GM18508 (cell line): Measurements from ENCODE around the gene CHRNE.

Source experiments
- ATAC-seq: cut with Tn5 transposase; IDR thresholded peaks from one replicate; pipeline ENCODE4 v1.9.1; 2021; ENCODE audit warnings: moderate number of reproducible peaks; ENCODE audit not compliant: insufficient read depth, unreplicated experiment

Gene CHRNE

GRCh38 chr17:4903051-4903818, at the start of gene CHRNE:
CHRNE (minus strand) TSS chr17:4903098; CDS start chr17:4903063, 35 bp downstream.
- no peak for ATAC-seq

DNA sequence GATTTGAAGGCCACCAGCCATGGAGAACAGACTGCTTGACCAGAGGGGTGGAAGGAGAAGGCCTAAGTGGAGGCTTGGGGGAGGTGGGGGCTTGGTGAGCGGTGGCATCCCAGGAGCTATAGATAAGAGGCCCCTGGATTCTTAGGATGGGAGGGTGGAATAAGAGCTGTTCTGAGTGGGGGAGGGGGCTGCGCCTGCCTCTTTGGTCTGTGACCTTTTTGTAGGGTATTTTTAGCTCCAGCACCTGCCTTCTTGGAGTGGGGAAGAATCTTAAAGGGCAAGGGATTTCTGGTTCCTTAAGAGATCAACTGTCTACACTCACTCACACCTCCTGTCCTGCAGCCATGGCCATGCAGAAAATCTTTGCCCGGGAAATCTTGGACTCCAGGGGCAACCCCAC, 48.6 kb upstream of the CHRNE start:
- no peak for ATAC-seq

DNA sequence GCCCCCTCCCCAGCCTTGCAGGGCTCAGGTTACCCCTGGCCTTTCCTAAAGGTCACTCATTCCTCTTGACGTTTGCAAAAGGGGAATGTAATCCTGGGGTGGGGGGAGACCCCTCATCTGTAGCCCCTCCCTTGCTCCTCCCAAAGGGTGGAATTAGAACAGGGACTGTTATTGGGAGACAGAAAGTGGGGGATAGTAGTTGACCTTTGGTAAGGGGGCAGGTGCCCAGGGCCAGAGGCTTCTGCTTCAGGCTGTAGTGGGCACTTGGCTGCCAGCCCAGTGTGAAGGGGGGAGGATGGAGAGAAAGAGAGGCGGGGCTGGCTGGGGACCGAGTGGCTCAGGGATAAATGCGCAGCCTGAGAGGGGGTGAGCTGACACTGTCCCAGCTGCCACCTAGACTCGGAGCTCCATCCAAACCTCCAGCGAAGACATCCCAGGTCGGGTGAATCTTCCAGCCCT, 47.9 kb upstream of the CHRNE start, which contains the start of gene ENO3:
ENO3 (plus strand) TSS at position 374 of the 459 bp plus-strand sequence. CDS start 711 bp downstream, outside the sequence.
- ATAC-seq, result no peak

- no peak for ATAC-seq
Observed at GRCh38 chr17:4950075-4950745, 47.3 kb upstream of the CHRNE start.

GRCh38 chr17:4949321-4950074, 46.6 kb upstream of the CHRNE start:
- no peak for ATAC-seq

DNA sequence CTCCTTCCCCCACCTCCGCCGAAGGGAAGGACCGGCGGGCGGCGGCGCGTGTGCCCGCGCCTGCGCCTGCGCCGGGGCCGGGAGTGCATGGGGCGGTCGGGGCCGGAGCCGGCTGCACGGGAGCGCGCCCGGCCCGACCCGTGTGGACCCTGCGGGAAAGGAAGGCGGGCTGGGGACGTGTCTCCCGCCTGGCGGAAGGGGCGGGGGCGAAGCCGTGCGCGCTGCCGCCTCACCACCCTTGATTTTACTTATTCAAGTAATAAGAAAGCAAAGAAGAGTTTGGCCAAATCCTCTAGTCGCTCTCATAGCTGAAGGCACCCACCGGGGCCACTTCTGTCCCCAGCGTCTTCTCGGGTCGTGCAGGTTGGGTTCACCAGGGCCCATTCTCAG, 46.0 kb upstream of the CHRNE start:
- ATAC-seq, result no peak

- no peak for ATAC-seq
Observed at GRCh38 chr17:4948166-4948930, 45.5 kb upstream of the CHRNE start, which contains the start of gene PFN1. PFN1 (minus strand) TSS chr17:4948530; CDS start chr17:4948394, 136 bp downstream.

DNA sequence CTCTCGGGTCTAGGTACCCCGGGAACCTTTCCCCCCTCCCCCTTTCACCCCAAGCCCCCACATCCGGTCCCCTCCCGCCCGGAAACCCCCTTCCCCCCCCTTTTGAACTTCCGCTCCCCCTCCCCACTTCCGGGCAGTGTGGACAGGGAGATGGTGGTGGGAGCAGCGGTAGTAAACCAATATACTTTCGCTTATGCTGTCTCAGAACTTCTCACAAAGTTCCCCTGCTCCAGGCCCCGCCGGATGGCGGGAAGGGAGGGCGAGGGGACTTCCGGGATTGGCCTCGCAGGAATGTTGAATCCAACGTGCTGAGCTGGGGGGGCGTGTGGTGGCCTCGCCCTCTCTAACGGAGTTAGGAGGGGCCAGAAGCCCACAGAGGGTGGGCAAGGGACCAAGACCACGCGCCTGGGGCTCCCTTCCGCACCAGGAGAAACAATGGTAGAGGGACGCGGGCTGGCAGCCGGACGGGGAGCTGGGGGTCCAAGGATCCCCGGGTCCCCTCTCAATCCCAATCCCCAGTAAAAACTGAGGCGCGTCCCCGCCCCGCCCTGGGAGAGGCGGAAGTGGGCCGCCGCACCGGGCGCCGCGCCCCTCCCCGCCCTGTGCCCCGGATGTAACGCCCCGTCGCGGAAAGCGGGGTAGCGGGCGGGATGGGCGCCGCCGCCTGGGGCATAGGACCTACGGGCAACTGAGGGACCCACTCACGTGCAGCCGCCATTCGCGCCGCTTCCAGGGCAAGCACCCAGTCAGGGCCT, 44.7 kb upstream of the CHRNE start:
- ATAC-seq, result no peak

- no peak for ATAC-seq
Observed at GRCh38 chr17:4947010-4947410, 44.1 kb upstream of the CHRNE start.

GRCh38 chr17:4946312-4946976, 43.5 kb upstream of the CHRNE start:
- ATAC-seq, result no peak

DNA sequence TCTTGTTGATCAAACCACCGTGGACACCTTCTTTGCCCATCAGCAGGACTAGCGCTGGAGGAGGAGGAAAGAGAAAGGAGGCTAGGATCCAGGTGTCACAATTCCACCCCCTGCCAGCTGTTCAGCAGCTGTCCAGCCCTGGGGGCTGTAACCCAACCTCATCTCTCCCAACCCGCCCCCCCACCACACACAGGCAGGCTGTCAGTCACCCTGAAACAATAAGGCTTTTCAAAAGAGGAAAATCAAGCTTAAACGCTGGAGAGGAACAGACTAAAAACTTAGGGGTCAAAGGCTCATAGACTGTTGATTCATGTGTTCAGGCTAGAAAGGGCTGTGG, 43.0 kb upstream of the CHRNE start:
- ATAC-seq, result no peak

DNA sequence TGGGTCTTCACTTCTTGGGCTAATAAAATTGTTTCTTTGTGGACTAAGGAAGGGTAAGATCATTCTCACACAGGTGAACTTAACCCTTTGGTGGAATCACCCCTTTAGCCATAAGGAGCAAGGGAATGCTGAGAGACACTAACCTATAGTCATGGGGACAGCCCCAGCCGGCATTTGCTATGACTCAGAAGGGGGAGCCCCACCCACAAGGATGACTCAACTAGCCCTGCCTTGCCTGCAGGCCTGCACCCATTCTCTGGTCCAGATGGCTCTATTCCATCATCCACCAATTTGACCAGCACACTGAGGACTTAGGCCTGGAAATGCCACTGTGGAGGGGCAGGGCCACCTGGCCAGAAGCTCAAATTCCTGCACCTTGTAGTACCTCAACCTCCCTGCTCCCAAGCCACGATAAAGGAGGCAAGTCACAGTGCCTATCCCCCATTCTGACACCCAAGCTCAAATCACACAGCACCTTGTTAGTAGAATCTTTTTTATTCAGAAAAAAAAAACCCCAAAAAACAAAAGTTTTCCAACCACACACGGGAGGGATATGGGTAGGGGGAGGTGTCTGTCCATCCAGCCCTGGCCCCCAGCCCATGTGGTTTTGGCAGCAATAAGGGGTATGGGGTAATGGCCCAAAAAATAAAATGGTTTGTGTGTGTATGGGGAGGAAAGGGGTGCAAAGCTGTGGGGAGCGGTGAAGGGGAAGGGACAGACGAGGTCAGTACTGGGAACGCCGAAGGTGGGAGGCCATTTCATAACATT, 42.5 kb upstream of the CHRNE start:
- ATAC-seq, result no peak

DNA sequence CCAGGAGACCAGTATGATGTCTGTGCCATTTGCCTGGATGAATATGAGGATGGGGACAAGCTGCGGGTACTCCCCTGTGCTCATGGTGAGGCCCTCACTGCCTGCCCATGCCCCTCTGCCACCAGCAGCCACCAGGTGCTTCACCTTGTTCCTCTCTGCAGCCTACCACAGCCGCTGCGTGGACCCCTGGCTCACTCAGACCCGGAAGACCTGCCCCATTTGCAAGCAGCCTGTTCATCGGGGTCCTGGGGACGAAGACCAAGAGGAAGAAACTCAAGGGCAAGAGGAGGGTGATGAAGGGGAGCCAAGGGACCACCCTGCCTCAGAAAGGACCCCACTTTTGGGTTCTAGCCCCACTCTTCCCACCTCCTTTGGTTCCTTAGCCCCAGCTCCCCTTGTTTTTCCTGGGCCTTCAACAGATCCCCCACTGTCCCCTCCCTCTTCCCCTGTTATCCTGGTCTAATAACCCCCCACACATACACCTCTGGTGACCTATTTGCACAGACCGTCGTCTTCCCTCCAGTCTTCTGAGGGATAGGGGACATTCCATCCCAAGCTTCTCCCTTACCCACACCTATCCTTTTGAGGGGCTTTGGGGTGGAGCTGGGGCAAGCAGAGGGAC, 41.8 kb upstream of the CHRNE start:
- no peak for ATAC-seq

DNA sequence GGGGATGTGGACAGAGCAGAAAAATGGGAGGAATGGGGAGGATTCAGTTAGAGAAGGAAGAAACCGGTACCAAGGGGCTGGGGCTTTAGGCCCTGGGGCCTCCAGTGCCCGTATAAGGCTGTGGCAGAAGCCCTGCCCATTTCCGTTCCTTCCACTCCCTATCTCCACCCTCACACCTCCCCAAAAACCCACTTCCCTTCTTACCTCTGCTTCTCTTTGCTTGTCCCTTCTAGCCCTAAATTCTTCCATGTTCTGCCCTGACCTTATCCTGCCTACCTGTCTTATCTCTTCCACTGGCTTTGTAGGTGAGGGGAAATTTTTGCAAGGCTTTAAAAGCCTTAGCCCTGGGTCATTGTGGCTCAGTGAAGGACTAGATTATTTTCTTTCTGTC, 41.3 kb upstream of the CHRNE start:
- no peak for ATAC-seq

GRCh38 chr17:4942760-4943508, 40.0 kb upstream of the CHRNE start:
- no peak for ATAC-seq

GRCh38 chr17:4941319-4941610, 38.4 kb upstream of the CHRNE start:
- no peak for ATAC-seq

DNA sequence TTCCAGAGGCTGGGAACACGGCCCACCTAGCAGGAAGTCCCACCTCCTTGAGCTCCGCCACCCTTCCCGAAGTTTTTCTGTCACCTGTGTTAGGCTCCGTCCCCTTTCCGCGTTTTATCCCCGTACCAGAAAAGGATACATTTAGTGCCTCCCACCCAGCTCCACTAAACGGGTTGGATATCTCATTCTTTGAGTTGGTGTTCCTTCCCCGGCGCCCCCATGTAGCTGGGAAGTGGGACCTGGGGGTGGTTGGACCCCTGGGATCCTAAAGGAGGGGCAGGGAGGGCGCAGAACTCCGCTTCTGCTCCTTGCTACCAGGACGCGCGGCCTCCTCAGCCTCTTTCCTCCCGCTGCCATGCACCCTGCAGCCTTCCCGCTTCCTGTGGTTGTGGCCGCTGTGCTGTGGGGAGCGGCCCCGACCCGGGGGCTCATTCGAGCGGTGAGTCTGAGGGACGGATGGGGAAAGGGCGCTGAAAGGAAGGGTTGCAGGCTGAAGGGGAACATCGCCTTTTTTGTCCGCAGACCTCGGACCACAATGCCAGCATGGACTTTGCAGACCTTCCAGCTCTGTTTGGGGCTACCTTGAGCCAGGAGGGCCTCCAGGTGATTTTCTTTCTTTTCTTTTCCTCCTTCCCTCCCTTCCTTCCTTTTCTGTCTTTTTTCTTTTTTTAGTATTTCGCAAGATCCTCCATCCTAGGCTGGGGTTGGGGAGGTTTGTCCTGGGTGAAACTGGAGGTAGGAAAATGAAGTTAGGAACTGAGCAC, 37.8 kb upstream of the CHRNE start:
- ATAC-seq, result no peak
